NCI-H2227 (cell line): ENCODE measurements around the gene CREBRF.
"Not testable (repeated sequence)": the region's sequence is repeated elsewhere in the genome, so short reads cannot be mapped to it uniquely, and the experiment has no call there.

Experiments
- DNase-seq: peaks from one replicate; lab custom pipeline; 2025; ENCODE audit not compliant: unreplicated experiment; lab: John Stamatoyannopoulos, UW

The CREBRF gene

DNA sequence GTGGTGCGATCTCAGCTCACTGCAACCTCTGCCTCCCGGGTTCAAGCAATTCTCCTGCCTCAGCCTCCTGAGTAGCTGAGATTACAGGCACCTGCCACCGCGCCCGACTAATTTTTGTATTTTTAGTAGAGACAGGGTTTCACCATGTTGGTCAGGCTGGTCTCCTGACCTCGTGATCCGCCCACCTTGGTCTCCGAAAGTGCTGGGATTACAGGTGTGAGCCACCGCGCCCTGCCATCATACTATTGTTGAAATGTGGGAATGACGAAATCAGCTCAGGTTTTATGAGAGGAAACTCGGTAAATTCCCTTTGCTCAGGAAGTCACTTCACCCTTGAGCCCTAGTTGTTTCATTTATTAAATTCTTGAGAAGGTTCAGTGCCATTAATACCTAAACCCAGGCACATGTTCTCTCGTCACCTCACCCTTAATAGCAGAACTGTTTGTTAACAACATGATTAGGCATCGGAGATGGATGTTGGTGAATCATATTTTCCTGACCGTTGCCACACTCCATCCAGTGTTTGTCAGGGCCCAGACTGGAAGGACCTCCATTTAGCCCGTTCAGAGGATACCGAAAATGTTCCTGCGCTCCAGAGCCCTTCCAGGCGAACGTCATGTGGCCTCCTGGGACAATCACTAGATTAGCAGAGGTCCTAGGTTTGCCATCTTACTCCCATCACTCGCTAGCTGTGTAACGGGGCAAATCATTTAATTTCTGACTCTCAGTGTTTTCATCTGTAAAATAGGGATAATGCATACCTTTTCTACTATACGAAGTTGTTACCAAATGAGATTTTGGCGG lies 20.0 kb upstream of the CREBRF start:
- no peak for DNase-seq

GRCh38 chr5:173039188-173039587 lies 17.0 kb upstream of the CREBRF start:
- no peak for DNase-seq

DNA sequence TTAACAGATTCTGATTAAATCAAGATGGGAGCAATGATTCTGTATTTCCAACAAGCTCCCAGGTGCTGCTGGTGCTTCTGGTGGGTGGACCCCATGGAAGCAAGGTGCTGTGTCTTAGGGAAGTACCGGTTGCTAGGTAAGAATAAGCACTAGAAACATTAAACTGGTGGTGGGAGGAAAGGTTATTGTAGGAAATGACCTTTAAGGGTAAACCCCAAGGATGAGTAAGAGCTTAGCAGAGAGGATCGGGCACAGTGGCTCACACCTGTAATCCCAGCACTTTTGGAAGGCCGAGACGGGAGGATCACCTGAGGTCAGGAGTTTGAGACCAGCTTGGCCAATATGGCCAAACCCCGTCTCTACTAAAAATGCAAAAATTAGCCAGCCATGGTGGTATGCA lies 16.2 kb upstream of the CREBRF start:
- no peak for DNase-seq

- no peak for DNase-seq
Measured at GRCh38 chr5:173041881-173042762, 14.0 kb upstream of the CREBRF start.

DNA sequence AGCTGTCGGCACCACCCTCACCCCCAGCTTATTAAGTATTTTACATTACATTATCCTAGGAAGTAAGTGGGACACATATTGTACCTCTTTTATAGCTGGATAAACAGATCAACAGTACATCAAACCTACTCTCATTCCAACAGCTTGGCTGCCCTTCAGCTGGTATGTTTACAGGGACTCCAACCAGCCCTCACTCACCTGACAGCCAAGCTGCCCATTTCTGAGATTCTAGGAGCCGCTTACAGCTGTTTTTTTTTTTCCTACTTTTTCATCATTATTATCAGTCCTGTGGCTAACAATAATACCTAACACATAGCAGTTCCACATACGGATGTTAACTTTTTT lies 13.4 kb upstream of the CREBRF start:
- no peak for DNase-seq

DNA sequence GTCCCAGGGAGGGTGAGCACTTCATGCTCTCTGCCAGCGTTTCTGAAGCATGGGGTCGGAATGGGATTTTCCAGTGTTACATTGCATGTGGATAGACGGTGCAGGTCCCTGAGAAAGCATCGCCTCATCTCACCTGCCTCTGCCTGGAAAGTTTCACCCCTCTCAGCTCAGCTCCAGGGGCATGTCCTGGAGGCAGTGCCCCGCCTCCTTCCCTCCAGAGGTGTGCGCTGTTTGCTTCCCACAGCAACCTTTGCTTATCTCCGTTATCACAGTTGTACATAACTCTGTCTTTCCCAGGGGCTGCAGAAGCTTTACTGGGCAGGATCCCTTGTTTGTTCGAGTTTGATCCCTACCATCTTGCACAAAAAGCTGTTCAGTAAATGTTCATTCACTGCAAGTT lies 10.7 kb upstream of the CREBRF start:
- DNase-seq: no peak

- not testable (repeated sequence) for DNase-seq
Measured at GRCh38 chr5:173047096-173047837, 8.9 kb upstream of the CREBRF start.

- no peak for DNase-seq
Measured at GRCh38 chr5:173047838-173048105, 8.4 kb upstream of the CREBRF start.

DNA sequence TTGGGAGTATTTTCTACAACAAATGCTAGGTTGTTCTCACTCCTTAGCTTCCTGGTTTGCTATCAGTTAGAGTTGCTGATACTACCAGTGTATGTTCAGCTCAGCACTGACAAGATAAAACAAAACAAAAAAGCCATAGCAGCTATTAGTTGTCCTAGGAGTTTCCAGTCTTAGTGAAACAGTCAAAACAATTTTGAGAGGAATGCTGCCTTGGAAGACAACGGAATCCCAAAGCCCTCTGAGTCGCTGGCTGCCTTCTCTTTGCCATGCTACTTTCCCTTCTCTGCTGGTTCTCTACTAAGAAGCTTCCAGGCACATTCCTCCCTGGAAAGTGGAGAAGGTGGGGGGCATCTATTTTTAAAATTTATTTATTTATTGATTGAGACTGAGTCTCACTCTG lies 5.4 kb upstream of the CREBRF start:
- DNase-seq: no peak

DNA sequence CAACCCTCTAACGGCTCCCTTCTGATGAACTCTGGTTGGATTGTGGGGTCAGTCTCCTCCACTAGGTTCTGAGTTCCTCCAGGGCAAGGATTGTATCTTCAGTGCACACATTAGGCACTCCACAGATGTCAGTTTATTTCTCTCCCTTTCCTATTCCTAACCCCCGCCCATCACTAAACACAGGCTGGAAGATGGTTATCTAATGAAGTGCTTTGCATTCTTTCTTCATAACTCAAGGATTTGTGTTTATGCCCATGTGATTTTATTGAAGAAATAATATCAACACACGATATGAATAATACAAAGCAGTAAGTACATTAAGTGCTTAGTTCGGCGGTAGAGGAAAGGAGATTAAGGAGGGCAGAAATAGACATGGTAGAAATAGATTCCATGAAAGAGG lies 4.4 kb upstream of the CREBRF start:
- DNase-seq: no peak

DNA sequence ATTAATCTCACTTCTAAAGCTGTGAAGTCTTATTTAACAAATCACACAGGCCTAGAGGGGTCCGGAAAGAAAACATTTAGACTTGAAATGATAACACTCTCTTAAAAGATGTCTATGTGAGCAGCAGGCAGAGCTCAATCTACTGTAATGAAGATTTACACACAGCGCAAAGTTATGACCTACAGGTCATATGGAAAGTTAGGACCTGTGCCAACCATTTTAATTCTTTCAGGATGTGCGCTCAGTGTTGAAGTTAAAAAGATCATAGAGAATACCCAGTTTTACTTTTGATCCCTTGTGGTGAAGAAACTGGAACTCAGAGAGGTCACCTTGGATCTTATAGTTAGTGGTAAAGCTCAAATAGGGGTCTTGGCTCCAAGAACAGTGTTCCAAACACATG lies 3.1 kb upstream of the CREBRF start:
- DNase-seq: no peak

- DNase-seq: no peak
Measured at GRCh38 chr5:173055042-173055721, 970 bp upstream of the CREBRF start.

DNA sequence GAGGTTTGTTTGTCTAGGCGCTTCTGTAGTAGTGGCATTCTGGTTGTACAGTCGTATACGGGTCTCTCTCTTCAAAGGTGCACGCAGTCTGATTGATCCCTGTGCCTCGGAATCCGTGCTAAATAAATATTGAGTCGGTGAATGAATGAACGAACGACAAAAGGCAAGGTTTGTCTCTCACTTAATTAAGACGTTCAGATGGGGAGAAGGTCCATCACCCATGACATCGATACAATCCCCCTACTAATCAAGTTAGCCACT lies 500 bp upstream of the CREBRF start:
- DNase-seq: peak; percentile 26

GRCh38 chr5:173056783-173057061 lies 570 bp downstream of the CREBRF start:
- DNase-seq: no peak

DNA sequence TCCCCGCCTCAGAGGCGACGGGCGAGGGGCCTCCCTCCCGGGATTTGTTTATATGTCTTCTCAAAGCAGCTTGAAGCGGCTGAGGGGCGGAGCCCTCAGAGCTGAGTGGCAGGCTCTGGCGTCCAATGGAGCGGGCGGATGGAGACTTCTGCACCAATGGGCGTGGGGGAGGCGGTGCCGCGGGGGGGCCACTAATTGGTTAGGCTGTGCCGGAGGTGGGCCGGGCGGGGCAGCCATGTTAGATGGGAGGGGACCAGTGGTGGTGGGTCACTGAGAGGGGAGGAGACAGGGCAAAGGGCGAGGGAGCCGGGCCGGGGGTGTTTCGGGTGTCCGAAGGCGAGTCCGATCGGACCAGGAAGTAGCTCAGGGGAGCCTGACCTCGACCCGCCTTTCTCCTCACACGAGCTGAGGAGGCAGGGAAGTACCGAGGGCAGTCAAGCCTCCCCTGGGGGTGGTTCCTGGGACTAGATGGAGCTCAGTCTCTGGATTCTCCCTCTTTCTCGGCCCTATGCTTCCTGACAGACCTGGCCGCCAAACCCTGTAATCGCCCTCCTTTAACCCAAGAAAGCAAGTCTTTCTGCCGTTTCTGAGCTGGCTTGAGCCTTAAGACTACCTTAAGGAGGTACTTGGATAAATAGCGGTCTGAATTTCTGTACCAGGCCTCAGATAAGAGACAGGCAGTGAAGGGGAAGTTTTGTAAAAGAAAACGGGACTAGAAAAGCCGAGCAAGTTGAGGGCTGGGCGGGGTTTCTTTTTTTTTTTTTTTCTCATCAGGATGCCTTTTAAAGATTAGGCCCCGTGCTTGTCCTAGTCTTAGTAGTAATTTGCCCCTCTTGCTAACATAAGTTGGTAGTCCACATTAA lies 1.1 kb downstream of the CREBRF start:
- peak; percentile 97 for DNase-seq

- DNase-seq: no peak
Measured at GRCh38 chr5:173062141-173062540, 6.0 kb downstream of the CREBRF start.

DNA sequence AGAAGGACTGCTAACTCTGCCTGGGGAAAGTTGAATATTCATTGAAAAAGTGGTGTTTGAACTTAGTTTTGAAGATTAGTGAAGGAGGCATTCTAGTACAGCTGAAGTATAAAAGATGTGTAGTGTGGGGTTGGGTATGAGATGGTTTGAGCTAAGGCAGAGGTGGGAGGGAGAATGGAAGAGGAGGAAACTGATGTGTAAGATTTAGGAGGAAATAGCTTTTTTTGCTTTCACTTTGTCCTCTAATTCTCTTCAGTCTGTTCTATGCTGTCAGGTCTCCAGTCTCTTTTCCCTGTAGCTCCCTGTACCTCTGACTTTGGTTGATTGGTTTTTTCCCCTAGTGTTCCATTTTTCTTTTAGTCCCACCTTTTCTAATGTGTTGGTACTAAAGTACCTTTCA lies 9.0 kb downstream of the CREBRF start:
- no peak for DNase-seq

DNA sequence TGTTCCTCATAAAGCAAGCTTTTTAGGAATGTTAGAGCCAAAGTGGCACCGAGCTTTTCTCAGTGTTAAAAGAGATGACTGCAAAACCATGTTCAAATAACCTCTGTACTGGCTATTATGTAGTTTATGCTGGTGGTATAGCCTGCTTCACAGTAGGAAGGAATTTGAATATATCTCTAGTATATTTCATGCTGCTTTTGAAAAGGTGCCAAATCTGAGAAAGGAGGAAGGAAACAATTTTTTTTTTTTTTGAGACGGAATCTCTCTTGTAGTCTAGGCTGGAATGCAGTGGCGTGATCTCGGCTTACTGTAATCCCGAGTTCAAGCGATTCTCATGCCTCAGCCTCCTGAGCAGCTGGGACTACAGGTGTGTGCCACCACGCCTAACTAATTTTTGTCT lies 13.5 kb downstream of the CREBRF start:
- DNase-seq: no peak

GRCh38 chr5:173075137-173075843 lies 19.1 kb downstream of the CREBRF start:
- DNase-seq: no peak

GRCh38 chr5:173075970-173076369 lies 19.8 kb downstream of the CREBRF start:
- no peak for DNase-seq
